K562 (cell line): ENCODE data around the gene IRS1. TPM values are rescaled to one million over a fixed set of nuclear protein-coding genes. Genes with fewer than 3 reads are reported as not detected.

ENCODE experiments used
- ATAC-seq: fragments of 200-7000 bp; cut with Tn5 transposase; 3 replicates; pipeline ENCODE4 v1.9.1; 2020; ENCODE audit warnings: moderate library complexity
- BruUV-seq: library from RNA; stranded (reverse); fragments of 400-500 nt; replicated peaks from 2 replicates; lab custom pipeline; 2021; lab: Mats Ljungman, UMichigan
- CTCF ChIA-PET: fragments of 300-600 bp; formaldehyde crosslinking; extraction: SDS; loops from one replicate; lab custom pipeline; 2021; ENCODE audit warnings: low intra/inter-chr PET ratio; lab: Yijun Ruan, JAX
- POLR2A ChIA-PET: fragments of 300-600, 350-650 bp; sonication (Branson Sonifier 250); formaldehyde crosslinking; extraction: SDS; loops from one replicate; lab custom pipeline; 2021; ENCODE audit warnings: antibody characterized with exemption, inconsistent platforms; lab: Yijun Ruan, JAX
- DNase-seq, 4 experiments: peaks; one replicate each; pipeline versions ENCODE4 v3.0.0 to v3.0.0-alpha.2; 2011 to 2018; ENCODE audit warnings: low spot score in 3 of 4, mixed read lengths in 3 of 4; ENCODE audit errors: extremely low read depth in 1 of 4
- FAIRE-seq: peaks from 2 replicates; lab custom pipeline; 2011; peaks lifted over from hg19 to GRCh38; lab: Jason Lieb, UNC
- H2AFZ ChIP-seq: 2 replicates; pipeline ENCODE4 v1.6.0; 2011; ENCODE audit warnings: low read depth, low read length, control low read depth, inconsistent platforms
- H3K27ac ChIP-seq: fragments of 200-600 bp; 3 replicates; pipeline ENCODE4 v1.8.0; 2011; ENCODE audit warnings: low read depth, mild to moderate bottlenecking, control low read depth, inconsistent platforms, low read length, moderate library complexity, mixed read lengths; ENCODE audit errors: extremely low read depth
- H3K27me3 ChIP-seq, 2 experiments: fragments of 300-600 bp in 1 of 2; 2 replicates in 1 of 2; 3 replicates in 1 of 2; pipeline versions ENCODE4 v1.6.0 to v1.8.0; 2011; ENCODE audit warnings: inconsistent platforms in 2 of 2, low read length in 2 of 2, mild to moderate bottlenecking in 1 of 2, mixed read lengths in 1 of 2, moderate library complexity in 1 of 2; ENCODE audit not compliant: control insufficient read depth in 2 of 2, insufficient read depth in 2 of 2
- H3K36me3 ChIP-seq: fragments of 300-600 bp; 3 replicates; pipeline ENCODE4 v1.8.0; 2011; ENCODE audit warnings: mild to moderate bottlenecking, low read length, inconsistent platforms; ENCODE audit not compliant: control insufficient read depth, insufficient read depth
- H3K4me1 ChIP-seq, 2 experiments: fragments of 200-600 bp in 1 of 2; replicated peaks in 1 of 2; 2 replicates in 1 of 2; 3 replicates in 1 of 2; pipeline versions ENCODE4 v1.5.1 to v1.8.0; 2011; ENCODE audit warnings: inconsistent platforms in 2 of 2, low read length in 2 of 2, mild to moderate bottlenecking in 1 of 2, mixed read lengths in 1 of 2, moderate library complexity in 1 of 2; ENCODE audit not compliant: control insufficient read depth in 2 of 2, insufficient read depth in 2 of 2
- H3K4me2 ChIP-seq: 2 replicates; pipeline ENCODE4 v1.6.1; 2011; ENCODE audit warnings: low read length, control low read depth, inconsistent platforms, mixed read lengths; ENCODE audit not compliant: insufficient read depth
- H3K4me3 ChIP-seq: fragments of 200-600 bp; sonication (generic), shearing (Covaris generic); 2 replicates; pipeline ENCODE4 v1.5.1; 2016; ENCODE audit warnings: control low read depth, inconsistent platforms
- H3K79me2 ChIP-seq: fragments of 200-600 bp; 3 replicates; pipeline ENCODE4 v1.8.0; 2011; ENCODE audit warnings: low read length, inconsistent platforms; ENCODE audit not compliant: control insufficient read depth, insufficient read depth
- H3K9ac ChIP-seq, 2 experiments: 2 replicates each; pipeline versions ENCODE4 v1.6.0 to v1.6.1; 2011; ENCODE audit warnings: low read depth in 2 of 2, low read length in 2 of 2, control low read depth in 1 of 2, inconsistent platforms in 1 of 2, mild to moderate bottlenecking in 1 of 2, mixed read lengths in 1 of 2; ENCODE audit not compliant: insufficient read depth in 1 of 2
- H3K9me1 ChIP-seq: one replicate; pipeline ENCODE4 v1.6.0; 2011; ENCODE audit warnings: inconsistent platforms, mild to moderate bottlenecking, low read length, moderate library complexity; ENCODE audit not compliant: control insufficient read depth, insufficient read depth
- H3K9me3 ChIP-seq: replicated peaks from 2 replicates; pipeline ENCODE4 v1.5.1; 2011; ENCODE audit warnings: low read depth, low read length, inconsistent platforms; ENCODE audit not compliant: control insufficient read depth, insufficient read depth
- H4K20me1 ChIP-seq: replicated peaks from 2 replicates; pipeline ENCODE4 v1.6.1; 2011; ENCODE audit warnings: low read length, inconsistent platforms, mixed read lengths; ENCODE audit not compliant: control insufficient read depth, insufficient read depth
- ASH1L ChIP-seq: fragments of 450-650 bp; IDR thresholded peaks from 2 replicates; pipeline ENCODE4 v1.6.1; 2018; ENCODE audit warnings: borderline replicate concordance, mild to moderate bottlenecking, low read depth; ENCODE audit not compliant: partially characterized antibody
- CHD1 ChIP-seq: fragments of 200-600 bp; sonication (generic); IDR thresholded peaks from one replicate; pipeline ENCODE4 v1.6.1; 2012; ENCODE audit warnings: mild to moderate bottlenecking, moderate library complexity, low read length, inconsistent platforms
- DIDO1 ChIP-seq: fragments of 450-650 bp; IDR thresholded peaks from 2 replicates; pipeline ENCODE4 v1.6.1; 2016; ENCODE audit warnings: low read depth, missing biosample characterization, missing genetic modification characterization
- KLF10 ChIP-seq: fragments of 250-450 bp; sonication (Bioruptor Pico); IDR thresholded peaks from 2 replicates; pipeline ENCODE4 v1.6.1; 2021; ENCODE audit warnings: matching md5 sums
- KLF16 ChIP-seq: IDR thresholded peaks from 2 replicates; pipeline ENCODE4 v1.6.1; 2016; ENCODE audit warnings: antibody characterized with exemption
- NFXL1 ChIP-seq: fragments of 450-650 bp; formaldehyde crosslinking; IDR thresholded peaks from 2 replicates; pipeline ENCODE4 v1.4.0; 2021; ENCODE audit warnings: mild to moderate bottlenecking
- SRSF9 ChIP-seq: fragments of 200-400 bp; formaldehyde crosslinking; IDR thresholded peaks from 2 replicates; pipeline ENCODE4 v1.6.1; 2017; ENCODE audit warnings: low read depth, low read length, borderline replicate concordance
- XRCC4 ChIP-seq: IDR thresholded peaks from one replicate; pipeline ENCODE4 v1.6.1; 2011; ENCODE audit not compliant: insufficient read depth, insufficient read length; ENCODE audit errors: extremely low read depth
- ZBTB1 ChIP-seq: sonication (generic); formaldehyde crosslinking; IDR thresholded peaks from 2 replicates; pipeline ENCODE4 v1.8.1; 2023; ENCODE audit warnings: missing genetic modification reagents, low read depth, mild to moderate bottlenecking, borderline replicate concordance
- ZEB2 ChIP-seq: fragments of 450-650 bp; IDR thresholded peaks from 2 replicates; pipeline ENCODE4 v1.6.1; 2016
- ZNF444 ChIP-seq: fragments of 250-450 bp; sonication (Bioruptor Pico); IDR thresholded peaks from 2 replicates; pipeline ENCODE4 v1.4.0; 2020; ENCODE audit warnings: mild to moderate bottlenecking, moderate library complexity
- ZNF778 ChIP-seq: fragments of 450-650 bp; formaldehyde crosslinking; IDR thresholded peaks from 2 replicates; pipeline ENCODE4 v1.4.0; 2020; ENCODE audit warnings: mild to moderate bottlenecking, moderate library complexity
- ZNF785 ChIP-seq: fragments of 250-450 bp; sonication (Bioruptor Pico); IDR thresholded peaks from 2 replicates; pipeline ENCODE4 v1.4.0; 2020; ENCODE audit warnings: mild to moderate bottlenecking
- WGBS: fragments of 100-300 bp; shearing (Covaris generic); methylation state at CpG from one replicate; pipeline ENCODE4 v1.1.6; 2016; ENCODE audit warnings: low coverage, mixed read lengths; ENCODE audit not compliant: insufficient coverage; ENCODE audit errors: missing lambda C conversion rate; 5-methylcytosine and 5-hydroxymethylcytosine counted together
- in situ Hi-C: fragments of 300-500 bp; cut with MboI; formaldehyde crosslinking; loops from 4 replicates; pipeline ENCODE4 v1.15.0; 2018; ENCODE audit warnings: inconsistent platforms, mixed read lengths
- intact Hi-C: fragments of 100-400 bp; cut with micrococcal nuclease; formaldehyde crosslinking; loops from 2 replicates; pipeline ENCODE4 v1.14.2; 2022
- polyA plus RNA-seq, 8 experiments: library from polyadenylated mRNA; depleted of rRNA in 4 of 8; stranded (reverse) in 5 of 8; unstranded in 3 of 8; fragments of >200 nt; fragmentation: Nextera tagmentation in 2 of 8; fragmentation: Illumina TruSeq in 1 of 8; extraction: Ambion mirVana in 2 of 8; extraction: Trizol in 1 of 8; gene quantifications; 2 replicates each; pipeline versions ENCODE4 v1.2.1 to v1.2.3, GENCODE V29; 2011 to 2014; ENCODE audit warnings: inconsistent platforms in 1 of 8, missing spikeins in 1 of 8
- total RNA-seq, 7 experiments: library from RNA; depleted of rRNA in 6 of 7; stranded (reverse); fragments of >200 nt in 6 of 7; fragmentation: Illumina TruSeq in 2 of 7; extraction: Trizol in 2 of 7; gene quantifications; 2 replicates each; pipeline versions ENCODE4 v1.2.1 to v1.2.3, GENCODE V29; 2011 to 2021; ENCODE audit warnings: low replicate concordance in 1 of 7
- TF ChIP-seq, protein P1 (sequence below): fragments of 250-450 bp; sonication (Bioruptor Pico); IDR thresholded peaks from 2 replicates; pipeline ENCODE4 v1.4.0; 2020; ENCODE audit warnings: mild to moderate bottlenecking, moderate library complexity
- TF ChIP-seq, protein P2 (sequence below), 2 experiments: IDR thresholded peaks in 1 of 2; conservative IDR thresholded peaks in 1 of 2; 2 replicates each; pipeline ENCODE4 v1.6.1; 2016; ENCODE audit warnings: low read depth in 2 of 2, mild to moderate bottlenecking in 1 of 2, missing compliant biosample characterization in 1 of 2, missing genetic modification characterization in 1 of 2, moderate library complexity in 1 of 2

IRS1 gene
- total and polyA plus RNA-seq, 9 of the 15 experiments (the other 6 are each of a cell fraction or from before 2014, with no cell fraction given), result under 0.01 to 0.31 (median 0.08) TPM; not detected in 1

DNA sequence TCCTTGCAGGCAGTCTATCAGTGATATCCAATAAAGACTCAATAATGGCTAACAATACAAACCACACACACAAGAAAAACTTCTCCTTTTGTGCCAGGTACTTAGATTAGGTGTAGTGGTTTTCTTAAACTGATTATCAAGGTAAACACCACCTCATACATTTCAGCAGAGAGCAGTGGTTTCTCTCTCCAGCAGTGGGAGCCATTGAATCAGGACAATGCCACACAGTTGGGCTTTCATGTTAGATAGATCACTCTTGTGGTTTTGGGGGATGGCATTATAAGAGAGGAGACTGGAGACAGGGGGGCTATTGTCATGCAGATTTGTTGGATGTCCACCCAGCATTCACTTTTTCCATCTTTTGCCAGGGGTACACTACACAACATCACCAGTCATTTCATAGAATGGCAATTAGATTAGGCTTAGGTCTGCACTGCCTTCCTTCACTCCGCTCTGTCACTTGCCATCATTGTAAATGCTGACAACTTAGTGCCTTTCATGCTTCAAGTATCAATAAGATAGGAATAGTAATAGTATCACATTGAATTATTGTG lies 13.6 kb upstream of the IRS1 start (continued):
- no peak for TF ChIP-seq ASH1L

DNA sequence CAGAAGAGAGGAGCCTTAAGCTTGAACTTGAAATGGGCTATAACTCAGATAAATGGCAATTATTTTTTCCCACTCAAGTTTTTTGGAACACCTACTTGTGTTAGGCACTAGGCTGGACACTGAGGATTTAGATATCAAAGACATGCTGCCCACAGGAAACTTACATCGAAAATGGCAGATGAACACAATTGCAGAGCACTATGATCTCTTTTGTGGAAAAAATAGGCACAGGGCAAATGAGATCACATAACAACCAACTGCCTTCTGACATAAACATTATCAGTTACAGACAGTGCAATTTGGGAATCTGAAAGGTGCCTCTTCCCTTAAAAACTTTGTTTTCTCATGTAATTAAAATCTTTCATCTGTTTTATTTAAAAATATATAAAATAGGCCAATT lies 3.8 kb upstream of the IRS1 start:
- H4K20me1 ChIP-seq, result no peaks in the 10 kb centered on the region
- DNase-seq, result no peak
- no peaks in the 10 kb centered on the region; a peak in 1 of 5 replicates for H3K27me3 ChIP-seq
- intact Hi-C loops, result loop anchor here (2.0 kb wide), 2 partner anchors 587 to 1133 kb away; no protein-coding TSS in a partner anchor
- in situ Hi-C loops, result loop anchor here (10.0 to 25.0 kb wide), 2 partner anchors 569 to 1141 kb away; no protein-coding TSS in a partner anchor
- no peak overlapping the region for H3K9ac ChIP-seq
- no peak for ATAC-seq
- peaks cover 0 to 17% of the 10 kb centered on the region in 2 experiments; a peak in 2 of 5 replicates for H3K4me1 ChIP-seq
- H2AFZ ChIP-seq, result no peak overlapping the region
- no peaks in the 10 kb centered on the region for H3K9me3 ChIP-seq
- H3K9me1 ChIP-seq, result no peaks in the 10 kb centered on the region
- no peaks in the 10 kb centered on the region for H3K36me3 ChIP-seq
- H3K79me2 ChIP-seq, result no peaks in the 10 kb centered on the region
- FAIRE-seq, result no peak
- no peak overlapping the region for H3K4me2 ChIP-seq
- no peak overlapping the region for H3K27ac ChIP-seq
- ChIA-PET POLR2A (no interaction called here), CTCF (interaction anchor here (1.0 kb wide), 1 partner anchor 304 kb away, joined by 3 read pairs; no protein-coding TSS in a partner anchor)
- 0% methylated on average over 1 of the region's 1 CpG for WGBS
- no peak overlapping the region for H3K4me3 ChIP-seq
- no TSS peak for BruUV-seq
- TF ChIP-seq ZNF778 (CRISPR knock-in tag), result no peak
- no peak for TF ChIP-seq ZBTB1 (CRISPR knock-in tag)
- TF ChIP-seq, protein P1, sequence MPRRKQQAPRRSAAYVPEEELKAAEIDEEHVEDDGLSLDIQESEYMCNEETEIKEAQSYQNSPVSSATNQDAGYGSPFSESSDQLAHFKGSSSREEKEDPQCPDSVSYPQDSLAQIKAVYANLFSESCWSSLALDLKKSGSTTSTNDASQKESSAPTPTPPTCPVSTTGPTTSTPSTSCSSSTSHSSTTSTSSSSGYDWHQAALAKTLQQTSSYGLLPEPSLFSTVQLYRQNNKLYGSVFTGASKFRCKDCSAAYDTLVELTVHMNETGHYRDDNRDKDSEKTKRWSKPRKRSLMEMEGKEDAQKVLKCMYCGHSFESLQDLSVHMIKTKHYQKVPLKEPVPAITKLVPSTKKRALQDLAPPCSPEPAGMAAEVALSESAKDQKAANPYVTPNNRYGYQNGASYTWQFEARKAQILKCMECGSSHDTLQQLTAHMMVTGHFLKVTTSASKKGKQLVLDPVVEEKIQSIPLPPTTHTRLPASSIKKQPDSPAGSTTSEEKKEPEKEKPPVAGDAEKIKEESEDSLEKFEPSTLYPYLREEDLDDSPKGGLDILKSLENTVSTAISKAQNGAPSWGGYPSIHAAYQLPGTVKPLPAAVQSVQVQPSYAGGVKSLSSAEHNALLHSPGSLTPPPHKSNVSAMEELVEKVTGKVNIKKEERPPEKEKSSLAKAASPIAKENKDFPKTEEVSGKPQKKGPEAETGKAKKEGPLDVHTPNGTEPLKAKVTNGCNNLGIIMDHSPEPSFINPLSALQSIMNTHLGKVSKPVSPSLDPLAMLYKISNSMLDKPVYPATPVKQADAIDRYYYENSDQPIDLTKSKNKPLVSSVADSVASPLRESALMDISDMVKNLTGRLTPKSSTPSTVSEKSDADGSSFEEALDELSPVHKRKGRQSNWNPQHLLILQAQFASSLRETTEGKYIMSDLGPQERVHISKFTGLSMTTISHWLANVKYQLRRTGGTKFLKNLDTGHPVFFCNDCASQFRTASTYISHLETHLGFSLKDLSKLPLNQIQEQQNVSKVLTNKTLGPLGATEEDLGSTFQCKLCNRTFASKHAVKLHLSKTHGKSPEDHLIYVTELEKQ, result no peak
- TF ChIP-seq KLF16, result no peak
- TF ChIP-seq NFXL1 (CRISPR knock-in tag), result no peak
- TF ChIP-seq, protein P2, sequence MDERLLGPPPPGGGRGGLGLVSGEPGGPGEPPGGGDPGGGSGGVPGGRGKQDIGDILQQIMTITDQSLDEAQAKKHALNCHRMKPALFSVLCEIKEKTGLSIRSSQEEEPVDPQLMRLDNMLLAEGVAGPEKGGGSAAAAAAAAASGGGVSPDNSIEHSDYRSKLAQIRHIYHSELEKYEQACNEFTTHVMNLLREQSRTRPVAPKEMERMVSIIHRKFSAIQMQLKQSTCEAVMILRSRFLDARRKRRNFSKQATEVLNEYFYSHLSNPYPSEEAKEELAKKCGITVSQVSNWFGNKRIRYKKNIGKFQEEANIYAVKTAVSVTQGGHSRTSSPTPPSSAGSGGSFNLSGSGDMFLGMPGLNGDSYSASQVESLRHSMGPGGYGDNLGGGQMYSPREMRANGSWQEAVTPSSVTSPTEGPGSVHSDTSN (CRISPR knock-in tag; IDR thresholded peaks at IDR 0.05; ENCODE audit: low read depth), result no peak
- TF ChIP-seq, protein P2 (tag; conservative IDR thresholded peaks at IDR 0.05; ENCODE audit: low read depth), result no peak
- TF ChIP-seq CHD1, result no peak
- TF ChIP-seq ZNF785, result no peak
- no peak for TF ChIP-seq SRSF9
- TF ChIP-seq XRCC4, result no peak
- no peak for TF ChIP-seq KLF10 (CRISPR knock-in tag)
- no peak for TF ChIP-seq ZEB2
- no peak for TF ChIP-seq DIDO1
- TF ChIP-seq ZNF444 (CRISPR knock-in tag), result no peak
